ENCODE measurements around the gene GGCX. TPM values are rescaled to one million over a fixed set of nuclear protein-coding genes. Genes with fewer than 3 reads are reported as not detected.

Gene GGCX
- total RNA-seq, 1 donor from 2014 or later = 27.9 TPM

DNA sequence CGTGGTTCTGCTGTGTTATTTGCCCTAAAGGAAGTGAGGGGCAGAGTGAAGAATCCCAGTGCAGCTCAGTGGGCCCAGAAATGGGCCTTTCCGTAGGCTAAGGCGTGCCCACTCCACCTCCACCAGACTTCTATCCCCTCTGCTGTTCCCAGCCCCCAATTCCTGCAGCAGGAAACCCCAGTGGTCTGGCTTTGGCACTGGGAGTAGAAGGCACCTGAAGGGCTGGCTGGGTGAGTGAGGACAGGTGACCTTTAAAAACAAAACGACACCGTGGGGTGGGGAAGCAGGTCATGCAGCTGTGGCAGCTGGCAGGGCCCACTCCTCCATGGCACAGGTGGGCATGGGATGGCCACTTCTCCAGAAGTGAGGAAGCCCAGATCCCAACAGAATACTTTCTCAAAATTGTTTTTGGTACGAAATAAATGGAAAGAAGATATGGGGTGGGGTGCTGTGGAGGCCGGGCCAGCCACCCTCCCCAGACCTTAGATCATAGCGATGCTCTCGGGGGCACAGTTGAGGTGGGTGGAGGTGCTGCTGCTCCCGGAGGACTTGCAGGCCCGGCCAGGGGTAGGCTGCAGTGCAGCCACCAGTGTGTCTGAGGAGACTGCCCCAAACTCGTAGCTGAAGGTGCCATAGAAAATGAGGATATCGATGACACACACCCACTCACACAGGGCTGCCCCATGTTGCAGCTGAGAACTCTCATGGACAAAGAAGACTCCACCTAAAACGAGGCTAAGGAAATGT lies 37.5 kb upstream of the GGCX start:
- peaks cover 12% of the 10 kb centered on the region for H3K36me3 ChIP-seq (ENCODE audit: control insufficient read depth, insufficient read depth, low read length)
- TF ChIP-seq, protein P1, sequence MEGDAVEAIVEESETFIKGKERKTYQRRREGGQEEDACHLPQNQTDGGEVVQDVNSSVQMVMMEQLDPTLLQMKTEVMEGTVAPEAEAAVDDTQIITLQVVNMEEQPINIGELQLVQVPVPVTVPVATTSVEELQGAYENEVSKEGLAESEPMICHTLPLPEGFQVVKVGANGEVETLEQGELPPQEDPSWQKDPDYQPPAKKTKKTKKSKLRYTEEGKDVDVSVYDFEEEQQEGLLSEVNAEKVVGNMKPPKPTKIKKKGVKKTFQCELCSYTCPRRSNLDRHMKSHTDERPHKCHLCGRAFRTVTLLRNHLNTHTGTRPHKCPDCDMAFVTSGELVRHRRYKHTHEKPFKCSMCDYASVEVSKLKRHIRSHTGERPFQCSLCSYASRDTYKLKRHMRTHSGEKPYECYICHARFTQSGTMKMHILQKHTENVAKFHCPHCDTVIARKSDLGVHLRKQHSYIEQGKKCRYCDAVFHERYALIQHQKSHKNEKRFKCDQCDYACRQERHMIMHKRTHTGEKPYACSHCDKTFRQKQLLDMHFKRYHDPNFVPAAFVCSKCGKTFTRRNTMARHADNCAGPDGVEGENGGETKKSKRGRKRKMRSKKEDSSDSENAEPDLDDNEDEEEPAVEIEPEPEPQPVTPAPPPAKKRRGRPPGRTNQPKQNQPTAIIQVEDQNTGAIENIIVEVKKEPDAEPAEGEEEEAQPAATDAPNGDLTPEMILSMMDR (IDR thresholded peaks at IDR 0.05; ENCODE audit: insufficient read depth, low read length, severe bottlenecking) = no peak
- no peak for DNase-seq (ENCODE audit: low read depth)
- no peak overlapping the region for H3K4me3 ChIP-seq (ENCODE audit: low read depth, low read length)
- H3K27me3 ChIP-seq (ENCODE audit: control insufficient read depth, insufficient read depth, low read length) = no peaks in the 10 kb centered on the region
- no peak for FAIRE-seq

DNA sequence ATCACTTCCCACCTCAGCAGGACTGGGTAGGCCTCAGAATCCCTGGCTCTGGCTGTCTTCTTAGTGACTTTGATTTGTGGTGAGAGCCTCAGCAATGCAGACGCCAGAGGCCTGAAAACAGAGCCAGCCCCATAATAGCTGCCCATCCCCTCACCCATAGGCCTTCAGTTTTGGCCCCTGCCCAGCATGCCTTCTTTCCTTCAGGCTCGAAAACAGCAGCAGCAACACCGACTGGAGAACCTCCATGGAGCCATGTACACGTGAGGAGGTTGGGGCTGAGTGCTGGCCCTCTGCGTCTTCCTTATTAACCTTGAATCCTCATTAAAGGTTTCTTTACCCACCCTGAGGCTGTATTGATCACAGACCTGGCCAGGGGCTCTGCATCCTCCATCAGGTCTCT lies 35.9 kb upstream of the GGCX start:
- Histone ChIP-seq H3K36me3 (ENCODE audit: control insufficient read depth, insufficient read depth, low read length) (peaks cover 12% of the 10 kb centered on the region), H3K27me3 (ENCODE audit: control insufficient read depth, insufficient read depth, low read length) (no peaks in the 10 kb centered on the region), H3K4me3 (ENCODE audit: low read depth, low read length) (no peak overlapping the region)
- TF ChIP-seq, protein P1 (IDR thresholded peaks at IDR 0.05; ENCODE audit: insufficient read depth, low read length, severe bottlenecking) = no peak
- DNase-seq (ENCODE audit: low read depth) (no peak), FAIRE-seq (no peak)

DNA sequence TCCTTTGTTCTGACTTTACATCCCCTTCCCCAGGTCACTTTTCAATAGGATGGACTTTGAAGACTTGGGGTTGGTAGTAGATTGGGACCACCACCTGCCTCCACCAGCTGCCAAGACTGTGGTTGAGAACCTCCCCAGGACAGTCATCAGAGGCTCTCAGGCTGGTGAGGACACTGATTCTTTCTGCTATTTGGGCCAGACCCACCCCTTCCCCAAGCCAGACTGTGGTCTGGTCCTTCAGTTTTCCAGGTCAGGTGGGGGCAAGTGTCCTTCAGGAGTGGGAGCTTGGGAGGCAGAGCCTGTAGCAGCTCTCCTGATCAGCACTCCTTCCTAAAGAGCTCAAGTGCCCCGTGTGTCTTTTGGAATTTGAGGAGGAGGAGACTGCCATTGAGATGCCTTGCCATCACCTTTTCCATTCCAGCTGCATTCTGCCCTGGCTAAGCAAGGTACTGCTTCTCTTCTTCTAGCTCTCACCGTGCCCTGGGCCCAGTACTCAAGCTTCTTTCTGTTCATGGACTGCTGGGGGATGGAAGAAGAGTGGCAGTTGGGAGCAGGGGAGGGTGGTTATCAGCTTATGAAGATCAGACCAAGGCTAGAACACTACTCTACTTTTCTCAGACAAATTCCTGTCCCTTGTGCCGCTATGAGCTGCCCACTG lies 35.3 kb upstream of the GGCX start:
- TF ChIP-seq, protein P1 (IDR thresholded peaks at IDR 0.05; ENCODE audit: insufficient read depth, low read length, severe bottlenecking) = no peak
- DNase-seq (ENCODE audit: low read depth) = no peak
- Histone ChIP-seq H3K4me3 (ENCODE audit: low read depth, low read length) (peak overlapping the region; percentile 84), H3K27me3 (ENCODE audit: control insufficient read depth, insufficient read depth, low read length) (no peaks in the 10 kb centered on the region), H3K36me3 (ENCODE audit: control insufficient read depth, insufficient read depth, low read length) (peaks cover 12% of the 10 kb centered on the region)
- FAIRE-seq = no peak

DNA sequence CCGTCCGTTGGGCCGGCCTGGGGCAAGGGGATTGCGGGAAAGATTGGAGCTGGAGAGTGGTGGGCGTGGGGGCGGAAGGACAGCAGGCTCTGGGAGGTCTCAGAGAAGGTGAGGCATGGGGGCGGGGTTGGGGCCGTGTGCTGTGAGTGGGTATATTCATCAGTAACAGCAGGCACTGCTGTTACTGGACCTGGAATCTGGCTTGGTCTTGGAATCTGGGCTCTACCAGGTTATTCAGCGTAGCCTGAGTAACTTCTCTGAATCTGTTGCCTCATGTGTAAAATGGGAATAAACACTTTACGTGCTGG lies 34.7 kb upstream of the GGCX start:
- Histone ChIP-seq H3K4me3 (ENCODE audit: low read depth, low read length) (peak overlapping the region; percentile 84), H3K36me3 (ENCODE audit: control insufficient read depth, insufficient read depth, low read length) (peaks cover 12% of the 10 kb centered on the region), H3K27me3 (ENCODE audit: control insufficient read depth, insufficient read depth, low read length) (no peaks in the 10 kb centered on the region)
- TF ChIP-seq, protein P1 (IDR thresholded peaks at IDR 0.05; ENCODE audit: insufficient read depth, low read length, severe bottlenecking) = no peak
- FAIRE-seq (no peak), DNase-seq (ENCODE audit: low read depth) (no peak)

DNA sequence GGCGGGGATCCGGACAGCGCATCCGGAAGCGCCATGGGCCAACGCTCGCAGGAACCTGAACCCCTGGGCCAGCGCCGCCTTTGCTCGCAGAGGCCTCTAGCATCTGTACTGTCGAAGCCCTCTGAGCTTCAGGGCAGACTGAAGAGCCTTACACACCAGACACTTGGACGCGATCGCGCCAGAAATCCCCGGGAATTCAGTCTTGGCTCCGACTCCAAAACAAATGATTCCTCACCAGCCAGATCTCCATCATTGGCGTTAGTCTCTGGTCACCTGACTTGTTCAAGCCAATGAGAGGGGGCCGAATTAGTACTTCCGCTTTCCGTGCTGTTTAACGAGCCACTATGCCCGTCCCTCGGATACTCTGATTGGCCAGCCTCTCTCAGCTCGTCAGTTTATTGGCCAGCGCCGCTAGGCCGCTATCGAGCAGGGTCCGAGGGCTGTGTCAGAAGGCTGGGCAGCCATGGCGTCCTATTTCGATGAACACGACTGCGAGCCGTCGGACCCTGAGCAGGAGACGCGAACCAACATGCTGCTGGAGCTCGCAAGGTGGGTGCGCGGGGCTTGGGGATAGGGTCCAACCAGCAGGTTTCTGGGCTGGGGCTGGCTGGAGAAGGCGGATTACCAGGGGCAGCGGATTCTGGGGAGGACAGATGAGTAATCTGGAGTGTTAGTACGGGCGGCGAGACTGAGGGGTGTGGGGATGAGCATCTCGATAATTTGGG lies 34.2 kb upstream of the GGCX start, which contains the start of gene RNF181:
TSS of gene RNF181 (plus strand) at position 445 of the 725 bp plus-strand sequence. CDS start at position 464, 19 bp downstream.
- TF ChIP-seq, protein P1 (IDR thresholded peaks at IDR 0.05; ENCODE audit: insufficient read depth, low read length, severe bottlenecking) = no peak
- DNase-seq (ENCODE audit: low read depth) (peak; percentile 98), FAIRE-seq (peak; percentile 95)
- H3K27me3 ChIP-seq (ENCODE audit: control insufficient read depth, insufficient read depth, low read length) = no peaks in the 10 kb centered on the region
- peak within 1 kb of the TSS; percentile 84 for H3K4me3 ChIP-seq (ENCODE audit: low read depth, low read length)
- H3K36me3 ChIP-seq (ENCODE audit: control insufficient read depth, insufficient read depth, low read length) = peaks cover 11% of the 10 kb centered on the region
